Testis (tissue), 3 donors: Measurements from ENCODE around the gene TFAP2A. TPM values are rescaled to one million over a fixed set of nuclear protein-coding genes. Genes with fewer than 3 reads are reported as not detected.

Source experiments
- DNase-seq: peaks from one replicate; pipeline ENCODE4 v3.0.0-alpha.2; 2019
- H3K27ac ChIP-seq, 2 donors: fragments of 200-600 bp; sonication (generic); one replicate each; pipeline ENCODE4 v1.5.1; 2019
- H3K27me3 ChIP-seq: fragments of 200-600 bp; sonication (generic); one replicate; pipeline ENCODE4 v1.5.1; 2019
- H3K36me3 ChIP-seq: fragments of 200-600 bp; sonication (generic); one replicate; pipeline ENCODE4 v1.5.1; 2017; ENCODE audit warnings: low read depth; ENCODE audit errors: missing control alignments
- H3K4me1 ChIP-seq: fragments of 200-600 bp; sonication (generic); one replicate; pipeline ENCODE4 v1.5.1; 2019
- H3K4me3 ChIP-seq, 2 donors: fragments of 200-600 bp; sonication (generic); one replicate each; pipeline ENCODE4 v1.5.1; 2017 to 2019
- H3K9me3 ChIP-seq: fragments of 200-600 bp; sonication (generic); one replicate; pipeline ENCODE4 v1.5.1; 2017
- POLR2A ChIP-seq: fragments of 450-650 bp; IDR thresholded peaks from one replicate; pipeline ENCODE4 v1.6.1; 2017; ENCODE audit warnings: antibody characterized with exemption, mild to moderate bottlenecking, moderate library complexity
- WGBS, 2 donors: methylation state at CpG; one replicate each; pipeline ENCODE4 v1.1.5; 2018; 5-methylcytosine and 5-hydroxymethylcytosine counted together
- intact Hi-C: fragments of 100-400 bp; cut with DNase I; formaldehyde crosslinking; loops from one replicate; pipeline ENCODE4 v1.15.1; 2023; ENCODE audit warnings: low total_unique reads
- polyA plus RNA-seq: library from polyadenylated mRNA; stranded (reverse); fragments of 350-450 nt; fragmentation: Illumina TruSeq; extraction: RNeasy Lipid Tissue Mini Kit (QIAGEN cat#74804); gene quantifications from one replicate; pipeline ENCODE4 v1.2.3, GENCODE V29; 2014; ENCODE audit warnings: low read depth, low replicate concordance; ENCODE audit not compliant: insufficient read depth
- total RNA-seq, 2 donors: library from RNA; depleted of rRNA; stranded (reverse); fragments of >200 nt; gene quantifications; one replicate each; pipeline ENCODE4 v1.2.3, GENCODE V29; 2016
- TF ChIP-seq, protein P1 (sequence below), 3 experiments: fragments of 450-650 bp in 2 of 3; fragments of 200-600 bp in 1 of 3; sonication (generic) in 1 of 3; IDR thresholded peaks; one replicate each; pipeline ENCODE4 v1.5.1; 2016 to 2019; ENCODE audit warnings: antibody characterized with exemption in 3 of 3, mild to moderate bottlenecking in 2 of 3, moderate library complexity in 1 of 3

Gene TFAP2A
- total and polyA plus RNA-seq, 3 donors from 2014 or later: 2.7 to 4.8 (median 3.3) TPM

DNA sequence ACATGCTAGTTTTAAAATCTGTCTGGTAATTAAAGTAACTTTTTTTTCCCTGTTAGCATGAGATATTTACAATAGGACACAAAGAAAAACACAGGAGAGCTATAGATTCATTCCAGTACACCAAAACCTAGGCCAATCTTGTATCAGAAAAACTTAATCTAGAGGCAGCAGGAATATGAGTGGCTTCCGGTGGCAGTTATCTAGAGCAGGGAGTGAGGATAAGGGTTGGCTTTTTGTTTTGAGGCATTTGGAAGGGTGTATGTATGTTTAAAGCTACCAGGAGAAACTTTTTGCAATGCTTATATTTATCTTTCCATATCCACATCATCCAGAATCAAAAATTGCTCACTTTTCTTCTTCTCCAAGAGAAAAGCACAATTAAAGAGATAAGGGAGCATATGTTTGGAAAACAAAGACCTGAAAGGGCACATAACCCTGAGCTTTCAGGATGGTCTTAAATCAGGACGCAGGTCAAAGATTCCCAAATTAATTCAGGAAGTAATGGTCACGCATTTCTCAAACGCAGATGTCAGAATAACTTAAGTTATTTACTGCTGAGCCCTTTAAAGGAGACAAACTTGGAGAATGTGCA lies 13.1 kb downstream of the TFAP2A start:
- H3K9me3 ChIP-seq: no peaks in the 10 kb centered on the region
- TF ChIP-seq, protein P1, sequence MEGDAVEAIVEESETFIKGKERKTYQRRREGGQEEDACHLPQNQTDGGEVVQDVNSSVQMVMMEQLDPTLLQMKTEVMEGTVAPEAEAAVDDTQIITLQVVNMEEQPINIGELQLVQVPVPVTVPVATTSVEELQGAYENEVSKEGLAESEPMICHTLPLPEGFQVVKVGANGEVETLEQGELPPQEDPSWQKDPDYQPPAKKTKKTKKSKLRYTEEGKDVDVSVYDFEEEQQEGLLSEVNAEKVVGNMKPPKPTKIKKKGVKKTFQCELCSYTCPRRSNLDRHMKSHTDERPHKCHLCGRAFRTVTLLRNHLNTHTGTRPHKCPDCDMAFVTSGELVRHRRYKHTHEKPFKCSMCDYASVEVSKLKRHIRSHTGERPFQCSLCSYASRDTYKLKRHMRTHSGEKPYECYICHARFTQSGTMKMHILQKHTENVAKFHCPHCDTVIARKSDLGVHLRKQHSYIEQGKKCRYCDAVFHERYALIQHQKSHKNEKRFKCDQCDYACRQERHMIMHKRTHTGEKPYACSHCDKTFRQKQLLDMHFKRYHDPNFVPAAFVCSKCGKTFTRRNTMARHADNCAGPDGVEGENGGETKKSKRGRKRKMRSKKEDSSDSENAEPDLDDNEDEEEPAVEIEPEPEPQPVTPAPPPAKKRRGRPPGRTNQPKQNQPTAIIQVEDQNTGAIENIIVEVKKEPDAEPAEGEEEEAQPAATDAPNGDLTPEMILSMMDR (IDR thresholded peaks at IDR 0.05): no peak
- no peak for TF ChIP-seq POLR2A
- H3K4me3 ChIP-seq: no peak overlapping the region
- intact Hi-C loops: no loop called here
- H3K27ac ChIP-seq: no peak overlapping the region
- no peaks in the 10 kb centered on the region for H3K4me1 ChIP-seq
- 42 to 47% methylated on average over 4 of the region's 4 CpGs for WGBS, 2 donors
- no peaks in the 10 kb centered on the region for H3K36me3 ChIP-seq
- DNase-seq: no peak
- no peaks in the 10 kb centered on the region for H3K27me3 ChIP-seq

DNA sequence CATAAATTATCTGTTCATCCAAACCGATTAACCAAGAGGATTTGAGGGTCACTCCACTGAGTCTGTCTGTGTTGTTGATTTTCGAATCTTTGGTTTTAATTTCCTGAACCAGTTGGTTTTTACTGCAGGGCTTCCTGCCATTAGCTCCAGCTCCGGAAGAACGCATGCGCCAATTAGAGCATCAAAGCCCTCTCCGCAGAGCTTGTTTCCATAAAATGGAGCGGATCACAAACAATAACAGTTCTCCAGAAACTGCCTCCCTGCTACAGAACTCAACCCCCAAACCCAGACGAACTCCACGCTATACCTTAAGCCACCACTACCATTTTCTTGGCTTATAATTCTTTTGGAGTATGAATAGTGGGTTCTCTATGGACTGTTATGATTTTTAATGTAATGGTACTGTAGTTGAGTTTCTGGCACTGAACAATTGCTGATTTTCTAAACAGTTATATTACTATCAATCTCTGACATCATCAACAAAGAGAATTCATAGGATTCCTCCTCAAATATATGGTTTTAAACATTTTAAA lies 13.8 kb downstream of the TFAP2A start:
- TF ChIP-seq, protein P1 (IDR thresholded peaks at IDR 0.05): no peak
- no peak for TF ChIP-seq POLR2A
- H3K9me3 ChIP-seq: no peaks in the 10 kb centered on the region
- H3K27me3 ChIP-seq: no peaks in the 10 kb centered on the region
- intact Hi-C loops: no loop called here
- 34 to 40% methylated on average over 9 of the region's 9 CpGs for WGBS, 2 donors
- no peak for DNase-seq
- no peak overlapping the region for H3K27ac ChIP-seq
- H3K36me3 ChIP-seq: no peaks in the 10 kb centered on the region
- no peak overlapping the region for H3K4me3 ChIP-seq
- H3K4me1 ChIP-seq: no peaks in the 10 kb centered on the region

DNA sequence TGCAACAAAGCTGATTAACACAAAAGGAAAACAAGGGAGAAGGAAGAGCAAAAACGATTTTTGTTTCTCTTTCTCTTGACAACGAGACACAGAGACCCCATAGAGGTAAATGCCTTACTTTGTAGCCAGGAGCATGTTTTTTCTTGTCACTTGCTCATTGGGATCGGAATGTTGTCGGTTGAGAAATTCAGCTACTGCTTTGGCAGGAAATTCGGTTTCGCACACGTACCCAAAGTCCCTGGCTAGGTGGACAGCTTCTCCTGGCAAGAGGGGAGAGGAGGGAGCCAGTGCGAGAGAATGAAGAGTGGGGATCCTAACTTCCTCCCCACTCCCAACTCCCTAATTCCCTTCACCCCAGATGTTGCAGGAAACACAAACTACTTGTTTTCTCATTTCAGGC lies 14.5 kb downstream of the TFAP2A start:
- Histone ChIP-seq H3K27me3 (no peaks in the 10 kb centered on the region), H3K4me1 (no peaks in the 10 kb centered on the region), H3K9me3 (no peaks in the 10 kb centered on the region), H3K36me3 (no peaks in the 10 kb centered on the region), H3K4me3 (no peak overlapping the region), H3K27ac (no peak overlapping the region)
- no peak for DNase-seq
- WGBS, 2 donors: 40 to 44% methylated on average over 8 of the region's 8 CpGs
- intact Hi-C loops: no loop called here
- TF ChIP-seq POLR2A: no peak
- TF ChIP-seq, protein P1 (IDR thresholded peaks at IDR 0.05): no peak

DNA sequence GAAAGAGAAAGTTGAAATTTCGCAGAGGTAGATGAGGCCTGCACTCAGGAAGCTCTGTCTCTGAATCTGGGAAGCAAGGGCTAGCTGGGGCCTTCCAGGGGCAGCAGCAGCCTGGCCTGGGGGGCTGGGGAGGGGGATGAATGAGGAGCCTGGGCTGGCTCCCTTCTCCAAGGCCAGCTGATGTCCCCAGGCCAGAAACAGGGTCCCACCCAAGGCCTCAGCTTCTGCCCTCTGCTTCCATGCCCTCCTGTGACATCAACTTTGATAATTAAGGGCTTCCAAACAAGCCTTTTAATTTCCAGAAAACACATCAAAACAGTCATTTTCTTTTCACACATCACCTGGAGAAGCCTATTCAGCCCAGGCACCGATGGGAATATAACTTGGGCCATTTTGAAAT lies 15.4 kb downstream of the TFAP2A start:
- no peak overlapping the region for H3K27ac ChIP-seq
- H3K4me1 ChIP-seq: no peaks in the 10 kb centered on the region
- no peaks in the 10 kb centered on the region for H3K27me3 ChIP-seq
- no peak for DNase-seq
- H3K4me3 ChIP-seq: no peak overlapping the region
- intact Hi-C loops: no loop called here
- WGBS, 2 donors: 70 to 88% methylated on average over 2 of the region's 2 CpGs
- TF ChIP-seq, protein P1 (IDR thresholded peaks at IDR 0.05): no peak
- TF ChIP-seq POLR2A: no peak
- H3K36me3 ChIP-seq: no peaks in the 10 kb centered on the region
- no peaks in the 10 kb centered on the region for H3K9me3 ChIP-seq
